ENCODE data around the gene TDRD7. TPM values are rescaled to one million over a fixed set of nuclear protein-coding genes. Genes with fewer than 3 reads are reported as not detected.

TDRD7 gene
- total RNA-seq, 4 donors from 2014 or later, result 9.6 to 18.4 (median 10.8) TPM

DNA sequence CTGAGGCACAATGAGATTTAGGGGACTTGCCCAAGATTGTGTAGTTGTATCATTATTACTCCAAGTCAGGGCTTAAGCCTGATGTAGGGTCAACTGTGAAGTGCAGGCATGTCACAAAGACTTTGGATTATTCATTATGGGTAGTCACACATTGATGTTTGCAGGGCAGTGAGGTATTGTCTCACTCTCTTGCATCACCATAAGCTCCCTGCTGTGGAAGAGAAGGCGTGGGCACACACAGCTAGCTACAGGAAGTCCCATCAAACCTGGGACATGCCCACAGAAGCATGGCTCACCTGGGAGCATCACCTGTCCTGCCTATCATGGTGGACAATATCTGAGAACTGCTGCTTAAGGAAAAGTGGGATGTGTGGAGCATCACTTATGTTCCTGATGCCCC, 131.7 kb downstream of the TDRD7 start:
- Histone ChIP-seq H3K27ac (no peak overlapping the region), H3K9me3 (no peaks in the 10 kb centered on the region), H3K4me1 (no peaks in the 10 kb centered on the region), H3K27me3 (no peaks in the 10 kb centered on the region), H3K36me3 (peaks cover 0 to 13% (median 0%) of the 10 kb centered on the region in 3 donors), H3K4me3 (no peak overlapping the region)
- TF ChIP-seq EP300 (IDR thresholded peaks at IDR 0.05) (no peak), POLR2A (IDR thresholded peaks at IDR 0.05) (no peak)
- TF ChIP-seq, protein P1, sequence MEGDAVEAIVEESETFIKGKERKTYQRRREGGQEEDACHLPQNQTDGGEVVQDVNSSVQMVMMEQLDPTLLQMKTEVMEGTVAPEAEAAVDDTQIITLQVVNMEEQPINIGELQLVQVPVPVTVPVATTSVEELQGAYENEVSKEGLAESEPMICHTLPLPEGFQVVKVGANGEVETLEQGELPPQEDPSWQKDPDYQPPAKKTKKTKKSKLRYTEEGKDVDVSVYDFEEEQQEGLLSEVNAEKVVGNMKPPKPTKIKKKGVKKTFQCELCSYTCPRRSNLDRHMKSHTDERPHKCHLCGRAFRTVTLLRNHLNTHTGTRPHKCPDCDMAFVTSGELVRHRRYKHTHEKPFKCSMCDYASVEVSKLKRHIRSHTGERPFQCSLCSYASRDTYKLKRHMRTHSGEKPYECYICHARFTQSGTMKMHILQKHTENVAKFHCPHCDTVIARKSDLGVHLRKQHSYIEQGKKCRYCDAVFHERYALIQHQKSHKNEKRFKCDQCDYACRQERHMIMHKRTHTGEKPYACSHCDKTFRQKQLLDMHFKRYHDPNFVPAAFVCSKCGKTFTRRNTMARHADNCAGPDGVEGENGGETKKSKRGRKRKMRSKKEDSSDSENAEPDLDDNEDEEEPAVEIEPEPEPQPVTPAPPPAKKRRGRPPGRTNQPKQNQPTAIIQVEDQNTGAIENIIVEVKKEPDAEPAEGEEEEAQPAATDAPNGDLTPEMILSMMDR (IDR thresholded peaks at IDR 0.05), result no peak
- no peak for DNase-seq (ENCODE audit: low spot score in 2 of 2)
- 85 to 88% methylated on average over 1 of the region's 1 CpG for WGBS, 2 donors

DNA sequence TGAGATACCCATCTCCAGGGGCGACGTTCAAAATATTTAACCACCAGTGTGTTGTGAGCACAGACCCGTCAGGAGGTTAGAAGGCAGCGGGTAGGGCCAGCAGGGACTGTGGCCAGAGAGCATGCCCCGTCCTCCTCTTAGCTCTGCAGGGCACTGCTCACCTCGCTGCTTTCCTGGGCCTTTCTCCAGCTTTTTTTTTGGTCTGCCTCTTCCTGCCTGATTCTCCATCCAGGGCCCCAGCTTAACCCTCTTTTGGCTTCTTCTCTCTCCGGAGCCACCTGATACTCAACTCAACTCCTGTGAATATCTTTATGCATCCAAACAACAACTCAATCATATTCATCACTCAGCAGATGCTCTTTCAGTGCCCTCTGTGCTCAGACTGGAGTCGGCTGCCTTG, 133.6 kb downstream of the TDRD7 start:
- TF ChIP-seq, protein P1 (IDR thresholded peaks at IDR 0.05), result no peak
- TF ChIP-seq POLR2A (IDR thresholded peaks at IDR 0.05), result no peak
- TF ChIP-seq EP300 (IDR thresholded peaks at IDR 0.05), result no peak
- no peak for DNase-seq (ENCODE audit: low spot score in 2 of 2)
- peaks cover 0 to 12% (median 0%) of the 10 kb centered on the region in 3 donors for H3K36me3 ChIP-seq
- H3K4me1 ChIP-seq, result no peaks in the 10 kb centered on the region
- H3K27me3 ChIP-seq, result no peaks in the 10 kb centered on the region
- WGBS, 2 donors, result 52 to 68% methylated on average over 8 of the region's 8 CpGs
- peaks cover 0 to 6% (median 0%) of the 10 kb centered on the region in 4 donors for H3K9me3 ChIP-seq
- H3K4me3 ChIP-seq, result no peak overlapping the region
- H3K27ac ChIP-seq, result peak overlapping the region in 1 of 4 donors; percentile 25

Small RNA genes lying within 50 kb of the gene (small RNA-seq; reads per million reads assigned to genes)
- not detected for gene MIR1302-8

Other genes with a start within 250 kb of the TDRD7 start
- gene CCDC180, start 104.4 kb upstream of the TDRD7 start, total RNA-seq, result 10 to 100 TPM in 2 of 4 donors, 1 to 10 TPM in 2; 6.0 to 14.0 (median 11.7) TPM
- gene TMOD1, start 89.6 kb downstream of the TDRD7 start, total RNA-seq, result 10 to 100 TPM; 30.0 to 47.0 (median 36.0) TPM
- 10 to 100 TPM; 14.0 to 54.1 (median 23.6) TPM for gene TSTD2, start 221.3 kb downstream of the TDRD7 start, total RNA-seq
- gene NCBP1, start 221.7 kb downstream of the TDRD7 start, total RNA-seq, result 10 to 100 TPM; 18.6 to 38.4 (median 24.4) TPM